Measurements from ENCODE around the gene MAP3K7. TPM values are rescaled to one million over a fixed set of nuclear protein-coding genes. Genes with fewer than 3 reads are reported as not detected.

Gene MAP3K7
- total RNA-seq, 1 donor from 2014 or later, result 40.5 TPM

DNA sequence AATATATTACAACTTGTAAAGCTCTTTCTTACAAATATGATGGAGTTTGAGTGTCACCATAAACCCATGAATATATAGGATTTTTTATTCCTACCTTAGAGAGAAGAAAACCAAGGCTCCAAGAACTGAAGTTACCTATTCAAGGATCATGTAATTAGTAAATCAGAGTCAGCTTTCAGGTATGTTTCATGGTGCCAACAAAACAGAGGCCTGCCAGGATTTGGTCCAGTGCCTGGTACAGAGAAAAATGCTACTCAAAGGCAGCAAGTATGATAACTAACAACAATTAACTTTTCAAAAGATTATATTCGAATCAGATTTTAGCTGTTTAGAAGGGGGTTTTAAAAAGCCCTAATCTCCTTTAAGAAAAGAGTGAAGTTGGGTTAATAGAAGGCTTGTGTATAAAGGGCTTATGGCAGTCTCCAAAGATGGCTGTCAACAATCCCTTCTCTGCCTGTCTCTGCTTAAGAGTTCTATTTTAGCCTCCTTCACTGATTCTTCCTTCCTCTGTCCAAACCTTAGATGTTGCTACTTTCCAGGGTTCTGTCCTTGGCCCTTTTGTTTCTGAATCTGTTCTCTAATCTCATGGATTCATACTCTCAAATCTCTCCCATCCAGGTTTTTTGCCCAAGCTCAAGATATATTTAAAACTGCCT is 7.8 kb downstream of the MAP3K7 start:
- TF ChIP-seq, protein P1, sequence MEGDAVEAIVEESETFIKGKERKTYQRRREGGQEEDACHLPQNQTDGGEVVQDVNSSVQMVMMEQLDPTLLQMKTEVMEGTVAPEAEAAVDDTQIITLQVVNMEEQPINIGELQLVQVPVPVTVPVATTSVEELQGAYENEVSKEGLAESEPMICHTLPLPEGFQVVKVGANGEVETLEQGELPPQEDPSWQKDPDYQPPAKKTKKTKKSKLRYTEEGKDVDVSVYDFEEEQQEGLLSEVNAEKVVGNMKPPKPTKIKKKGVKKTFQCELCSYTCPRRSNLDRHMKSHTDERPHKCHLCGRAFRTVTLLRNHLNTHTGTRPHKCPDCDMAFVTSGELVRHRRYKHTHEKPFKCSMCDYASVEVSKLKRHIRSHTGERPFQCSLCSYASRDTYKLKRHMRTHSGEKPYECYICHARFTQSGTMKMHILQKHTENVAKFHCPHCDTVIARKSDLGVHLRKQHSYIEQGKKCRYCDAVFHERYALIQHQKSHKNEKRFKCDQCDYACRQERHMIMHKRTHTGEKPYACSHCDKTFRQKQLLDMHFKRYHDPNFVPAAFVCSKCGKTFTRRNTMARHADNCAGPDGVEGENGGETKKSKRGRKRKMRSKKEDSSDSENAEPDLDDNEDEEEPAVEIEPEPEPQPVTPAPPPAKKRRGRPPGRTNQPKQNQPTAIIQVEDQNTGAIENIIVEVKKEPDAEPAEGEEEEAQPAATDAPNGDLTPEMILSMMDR (IDR thresholded peaks at IDR 0.05; ENCODE audit: unreplicated experiment), result no peak
- H3K4me1 Mint-ChIP-seq (ENCODE audit: unreplicated experiment), result peaks cover 5% of the 10 kb centered on the region
- no peaks in the 10 kb centered on the region for H3K9me3 Mint-ChIP-seq (ENCODE audit: unreplicated experiment)
- no peaks in the 10 kb centered on the region for H3K36me3 Mint-ChIP-seq (ENCODE audit: low read depth, unreplicated experiment)
- no peak overlapping the region for H3K4me3 Mint-ChIP-seq (ENCODE audit: unreplicated experiment)
- no peaks in the 10 kb centered on the region for H3K27me3 Mint-ChIP-seq (ENCODE audit: unreplicated experiment)
- no peak for DNase-seq (ENCODE audit: low spot score)
- H3K27ac Mint-ChIP-seq (ENCODE audit: unreplicated experiment), result no peak overlapping the region

DNA sequence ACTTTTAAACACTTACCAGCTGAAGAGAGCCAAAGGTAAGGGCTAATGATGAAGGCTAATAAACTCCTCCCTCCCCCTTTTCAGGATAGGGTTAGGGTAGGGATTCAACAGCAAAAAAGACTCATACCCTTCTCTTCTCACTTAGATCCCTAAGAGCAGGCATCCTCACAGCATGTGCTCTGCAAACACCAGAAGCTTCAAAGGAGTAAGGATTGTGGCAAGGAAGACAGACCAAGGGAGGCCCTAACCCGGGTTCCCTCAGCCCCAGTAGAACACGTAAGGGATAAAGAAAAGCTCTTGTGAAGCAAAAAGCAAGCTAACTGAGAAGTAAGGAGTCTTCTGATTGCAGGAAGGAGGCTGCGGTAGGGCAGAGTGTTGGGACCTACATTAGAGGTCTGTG is 11.6 kb downstream of the MAP3K7 start:
- DNase-seq (ENCODE audit: low spot score), result no peak
- H3K4me3 Mint-ChIP-seq (ENCODE audit: unreplicated experiment), result no peak overlapping the region
- H3K9me3 Mint-ChIP-seq (ENCODE audit: unreplicated experiment), result no peaks in the 10 kb centered on the region
- H3K27me3 Mint-ChIP-seq (ENCODE audit: unreplicated experiment), result no peaks in the 10 kb centered on the region
- no peaks in the 10 kb centered on the region for H3K36me3 Mint-ChIP-seq (ENCODE audit: low read depth, unreplicated experiment)
- H3K27ac Mint-ChIP-seq (ENCODE audit: unreplicated experiment), result no peak overlapping the region
- TF ChIP-seq, protein P1 (IDR thresholded peaks at IDR 0.05; ENCODE audit: unreplicated experiment), result no peak
- no peaks in the 10 kb centered on the region for H3K4me1 Mint-ChIP-seq (ENCODE audit: unreplicated experiment)

DNA sequence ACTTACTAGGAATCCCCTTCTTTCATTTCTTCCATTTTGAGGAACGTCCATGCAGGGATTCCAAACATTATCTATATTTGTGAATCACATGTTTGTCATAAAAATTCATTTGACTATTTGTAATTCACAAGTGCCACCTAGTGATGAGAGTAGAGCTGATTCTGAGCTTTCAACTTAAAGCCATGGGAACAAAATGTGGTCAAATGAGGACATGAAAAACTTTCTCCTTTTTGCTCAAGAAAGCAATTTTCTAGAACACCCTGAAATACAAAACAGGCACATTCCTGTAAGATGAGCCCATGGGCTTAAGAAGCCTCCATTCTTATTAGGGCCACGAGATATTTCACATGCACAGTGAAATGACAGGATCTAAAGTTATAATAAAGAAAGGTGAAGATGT is 12.3 kb downstream of the MAP3K7 start:
- Mint-ChIP-seq H3K27ac (ENCODE audit: unreplicated experiment) (no peak overlapping the region), H3K4me1 (ENCODE audit: unreplicated experiment) (no peaks in the 10 kb centered on the region), H3K4me3 (ENCODE audit: unreplicated experiment) (no peak overlapping the region), H3K36me3 (ENCODE audit: low read depth, unreplicated experiment) (peaks cover 6% of the 10 kb centered on the region), H3K9me3 (ENCODE audit: unreplicated experiment) (no peaks in the 10 kb centered on the region), H3K27me3 (ENCODE audit: unreplicated experiment) (peaks cover 2% of the 10 kb centered on the region)
- TF ChIP-seq, protein P1 (IDR thresholded peaks at IDR 0.05; ENCODE audit: unreplicated experiment), result no peak
- no peak for DNase-seq (ENCODE audit: low spot score)

DNA sequence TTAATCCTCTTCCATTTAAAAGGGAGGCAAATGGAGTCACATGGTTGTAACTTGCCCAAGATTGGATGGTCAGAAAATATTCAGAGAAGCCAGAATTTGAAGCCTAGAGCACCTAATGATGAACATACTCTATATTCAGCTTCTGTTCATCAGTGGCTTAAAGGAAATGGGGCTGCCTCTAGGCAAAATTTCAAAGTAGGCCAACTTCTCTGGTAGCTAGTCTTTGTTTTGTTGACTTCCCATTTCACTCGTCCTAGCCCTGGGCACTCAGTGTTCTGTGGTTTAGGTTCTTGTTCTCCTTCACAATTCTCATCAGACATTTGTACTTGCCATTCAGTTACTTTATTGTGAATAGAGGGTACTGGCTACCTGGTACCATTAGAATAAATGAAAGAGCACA is 13.2 kb downstream of the MAP3K7 start:
- Mint-ChIP-seq H3K9me3 (ENCODE audit: unreplicated experiment) (no peaks in the 10 kb centered on the region), H3K4me3 (ENCODE audit: unreplicated experiment) (no peak overlapping the region), H3K27ac (ENCODE audit: unreplicated experiment) (no peak overlapping the region), H3K36me3 (ENCODE audit: low read depth, unreplicated experiment) (peaks cover 15% of the 10 kb centered on the region), H3K4me1 (ENCODE audit: unreplicated experiment) (no peaks in the 10 kb centered on the region), H3K27me3 (ENCODE audit: unreplicated experiment) (peaks cover 2% of the 10 kb centered on the region)
- TF ChIP-seq, protein P1 (IDR thresholded peaks at IDR 0.05; ENCODE audit: unreplicated experiment), result no peak
- no peak for DNase-seq (ENCODE audit: low spot score)

- Mint-ChIP-seq H3K4me1 (ENCODE audit: unreplicated experiment) (no peaks in the 10 kb centered on the region), H3K27me3 (ENCODE audit: unreplicated experiment) (peaks cover 2% of the 10 kb centered on the region), H3K9me3 (ENCODE audit: unreplicated experiment) (no peaks in the 10 kb centered on the region), H3K4me3 (ENCODE audit: unreplicated experiment) (no peak overlapping the region), H3K27ac (ENCODE audit: unreplicated experiment) (no peak overlapping the region), H3K36me3 (ENCODE audit: low read depth, unreplicated experiment) (peaks cover 18% of the 10 kb centered on the region)
- TF ChIP-seq, protein P1 (IDR thresholded peaks at IDR 0.05; ENCODE audit: unreplicated experiment), result no peak
- DNase-seq (ENCODE audit: low spot score), result no peak
These were observed 14.0 kb downstream of the MAP3K7 start for GRCh38 chr6:90572856-90573255.
